Measurements from ENCODE around the gene ANKRD23.

ANKRD23 gene

GRCh38 chr2:96881349-96882195 lies 37.8 kb upstream of the ANKRD23 start:
- no peak for DNase-seq (ENCODE audit: low read depth)
- TF ChIP-seq, protein P1, sequence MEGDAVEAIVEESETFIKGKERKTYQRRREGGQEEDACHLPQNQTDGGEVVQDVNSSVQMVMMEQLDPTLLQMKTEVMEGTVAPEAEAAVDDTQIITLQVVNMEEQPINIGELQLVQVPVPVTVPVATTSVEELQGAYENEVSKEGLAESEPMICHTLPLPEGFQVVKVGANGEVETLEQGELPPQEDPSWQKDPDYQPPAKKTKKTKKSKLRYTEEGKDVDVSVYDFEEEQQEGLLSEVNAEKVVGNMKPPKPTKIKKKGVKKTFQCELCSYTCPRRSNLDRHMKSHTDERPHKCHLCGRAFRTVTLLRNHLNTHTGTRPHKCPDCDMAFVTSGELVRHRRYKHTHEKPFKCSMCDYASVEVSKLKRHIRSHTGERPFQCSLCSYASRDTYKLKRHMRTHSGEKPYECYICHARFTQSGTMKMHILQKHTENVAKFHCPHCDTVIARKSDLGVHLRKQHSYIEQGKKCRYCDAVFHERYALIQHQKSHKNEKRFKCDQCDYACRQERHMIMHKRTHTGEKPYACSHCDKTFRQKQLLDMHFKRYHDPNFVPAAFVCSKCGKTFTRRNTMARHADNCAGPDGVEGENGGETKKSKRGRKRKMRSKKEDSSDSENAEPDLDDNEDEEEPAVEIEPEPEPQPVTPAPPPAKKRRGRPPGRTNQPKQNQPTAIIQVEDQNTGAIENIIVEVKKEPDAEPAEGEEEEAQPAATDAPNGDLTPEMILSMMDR (IDR thresholded peaks at IDR 0.05; ENCODE audit: insufficient read depth, low read depth, low read length, missing control alignments): no peak
- H3K4me3 ChIP-seq (ENCODE audit: low read length): no peak overlapping the region

GRCh38 chr2:96880891-96881273 lies 37.1 kb upstream of the ANKRD23 start:
- DNase-seq (ENCODE audit: low read depth): no peak
- no peak overlapping the region for H3K4me3 ChIP-seq (ENCODE audit: low read length)
- TF ChIP-seq, protein P1 (IDR thresholded peaks at IDR 0.05; ENCODE audit: insufficient read depth, low read depth, low read length, missing control alignments): no peak

- DNase-seq (ENCODE audit: low read depth): no peak
- no peak overlapping the region for H3K4me3 ChIP-seq (ENCODE audit: low read length)
- TF ChIP-seq, protein P1 (IDR thresholded peaks at IDR 0.05; ENCODE audit: insufficient read depth, low read depth, low read length, missing control alignments): no peak
These were observed 35.8 kb upstream of the ANKRD23 start for GRCh38 chr2:96879545-96880040.

GRCh38 chr2:96878796-96879544 lies 35.1 kb upstream of the ANKRD23 start:
- TF ChIP-seq, protein P1 (IDR thresholded peaks at IDR 0.05; ENCODE audit: insufficient read depth, low read depth, low read length, missing control alignments): no peak
- H3K4me3 ChIP-seq (ENCODE audit: low read length): no peak overlapping the region
- DNase-seq (ENCODE audit: low read depth): no peak

GRCh38 chr2:96878171-96878570 lies 34.4 kb upstream of the ANKRD23 start:
- H3K4me3 ChIP-seq (ENCODE audit: low read length): no peak overlapping the region
- no peak for DNase-seq (ENCODE audit: low read depth)
- TF ChIP-seq, protein P1 (IDR thresholded peaks at IDR 0.05; ENCODE audit: insufficient read depth, low read depth, low read length, missing control alignments): no peak

- DNase-seq (ENCODE audit: low read depth): no peak
- H3K4me3 ChIP-seq (ENCODE audit: low read length): no peak overlapping the region
- TF ChIP-seq, protein P1 (IDR thresholded peaks at IDR 0.05; ENCODE audit: insufficient read depth, low read depth, low read length, missing control alignments): no peak
These were observed 33.8 kb upstream of the ANKRD23 start for GRCh38 chr2:96877631-96878092.

Measured in epithelial cell of esophagus (primary cell).